ENCODE data around the gene DYNLT5.

DNA sequence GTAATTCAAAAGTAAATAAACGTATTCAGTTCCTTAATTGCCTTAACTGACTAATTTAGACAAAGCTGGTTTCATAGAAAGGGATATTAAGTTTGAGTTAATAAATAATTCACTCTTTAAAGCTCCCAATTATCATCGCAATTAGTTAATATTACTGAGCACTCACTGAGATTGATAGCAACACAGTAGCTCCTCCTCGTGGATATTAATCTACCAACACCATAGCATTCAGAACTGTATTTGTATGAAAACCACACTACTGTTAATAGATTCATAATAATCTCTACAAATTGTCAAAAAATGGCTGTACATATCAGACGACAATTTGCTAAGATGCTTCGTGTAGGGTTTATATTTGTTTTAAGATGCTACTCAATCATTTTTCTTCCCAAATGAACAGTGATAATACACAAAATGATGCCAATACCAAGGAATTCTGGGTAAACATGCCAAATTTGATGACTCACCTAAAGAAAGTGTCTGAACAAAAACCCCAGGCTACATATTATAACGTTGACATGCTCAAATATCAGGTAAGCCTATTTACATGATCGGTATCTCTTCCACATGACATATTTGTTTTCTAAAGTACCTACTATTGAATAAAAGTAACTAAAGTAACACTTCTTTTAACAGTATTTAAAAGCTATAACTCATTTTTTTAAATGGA, 18.8 kb upstream of the DYNLT5 start:
- no peak for TF ChIP-seq POLR2A (IDR thresholded peaks at IDR 0.05)
- TF ChIP-seq, protein P1, sequence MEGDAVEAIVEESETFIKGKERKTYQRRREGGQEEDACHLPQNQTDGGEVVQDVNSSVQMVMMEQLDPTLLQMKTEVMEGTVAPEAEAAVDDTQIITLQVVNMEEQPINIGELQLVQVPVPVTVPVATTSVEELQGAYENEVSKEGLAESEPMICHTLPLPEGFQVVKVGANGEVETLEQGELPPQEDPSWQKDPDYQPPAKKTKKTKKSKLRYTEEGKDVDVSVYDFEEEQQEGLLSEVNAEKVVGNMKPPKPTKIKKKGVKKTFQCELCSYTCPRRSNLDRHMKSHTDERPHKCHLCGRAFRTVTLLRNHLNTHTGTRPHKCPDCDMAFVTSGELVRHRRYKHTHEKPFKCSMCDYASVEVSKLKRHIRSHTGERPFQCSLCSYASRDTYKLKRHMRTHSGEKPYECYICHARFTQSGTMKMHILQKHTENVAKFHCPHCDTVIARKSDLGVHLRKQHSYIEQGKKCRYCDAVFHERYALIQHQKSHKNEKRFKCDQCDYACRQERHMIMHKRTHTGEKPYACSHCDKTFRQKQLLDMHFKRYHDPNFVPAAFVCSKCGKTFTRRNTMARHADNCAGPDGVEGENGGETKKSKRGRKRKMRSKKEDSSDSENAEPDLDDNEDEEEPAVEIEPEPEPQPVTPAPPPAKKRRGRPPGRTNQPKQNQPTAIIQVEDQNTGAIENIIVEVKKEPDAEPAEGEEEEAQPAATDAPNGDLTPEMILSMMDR (IDR thresholded peaks at IDR 0.05): no peak
